Fibroblast of mammary gland (primary cell): ENCODE results near the gene SCP2.

ENCODE experiments used
- DNase-seq: peaks from one replicate; pipeline ENCODE4 v3.0.0-alpha.2; 2010; ENCODE audit warnings: low read depth
- H3K4me3 ChIP-seq: 2 replicates; pipeline ENCODE4 v1.5.1; 2011; ENCODE audit warnings: low read depth, mild to moderate bottlenecking, low read length, moderate library complexity; ENCODE audit not compliant: control insufficient read depth
- CTCF ChIP-seq: conservative IDR thresholded peaks from 2 replicates; pipeline ENCODE4 v1.5.1; 2011; ENCODE audit warnings: low read depth, low read length, inconsistent platforms; ENCODE audit not compliant: control insufficient read depth, insufficient read depth

SCP2 gene

GRCh38 chr1:53066488-53066887 lies 139.4 kb downstream of the SCP2 start:
- no peak for DNase-seq
- no peak overlapping the region for H3K4me3 ChIP-seq
- no peak for TF ChIP-seq CTCF

GRCh38 chr1:53066891-53067738 lies 140.0 kb downstream of the SCP2 start:
- H3K4me3 ChIP-seq: no peak overlapping the region
- DNase-seq: peak; percentile 20
- no peak for TF ChIP-seq CTCF

- no peak overlapping the region for H3K4me3 ChIP-seq
- no peak for DNase-seq
- TF ChIP-seq CTCF: no peak
These were observed 140.8 kb downstream of the SCP2 start for GRCh38 chr1:53067886-53068285.

- no peak for DNase-seq
- TF ChIP-seq CTCF: no peak
- H3K4me3 ChIP-seq: no peak overlapping the region
These were observed 141.4 kb downstream of the SCP2 start for GRCh38 chr1:53068314-53069099.

GRCh38 chr1:53069265-53069662 lies 142.2 kb downstream of the SCP2 start:
- TF ChIP-seq CTCF: no peak
- no peak overlapping the region for H3K4me3 ChIP-seq
- DNase-seq: no peak

- no peak overlapping the region for H3K4me3 ChIP-seq
- no peak for TF ChIP-seq CTCF
- DNase-seq: no peak
These were observed 142.7 kb downstream of the SCP2 start for GRCh38 chr1:53069663-53070327.
